Hepatic stellate cell (primary cell): Measurements from ENCODE around the gene THPO.

Source experiments
- DNase-seq: peaks from one replicate; pipeline ENCODE4 v3.0.0; 2011; ENCODE audit warnings: low spot score

Gene THPO

GRCh38 chr3:184333700-184334099 is 44.3 kb downstream of the THPO start:
- no peak for DNase-seq

- DNase-seq, result no peak
Observed at GRCh38 chr3:184333190-184333589, 44.8 kb downstream of the THPO start.

- DNase-seq, result peak; percentile 81
Observed at GRCh38 chr3:184332370-184333090, 45.5 kb downstream of the THPO start.

GRCh38 chr3:184328516-184328915 is 49.5 kb downstream of the THPO start:
- no peak for DNase-seq

- no peak for DNase-seq
Observed at GRCh38 chr3:184327171-184327570, 50.8 kb downstream of the THPO start.

- DNase-seq, result no peak
Observed at GRCh38 chr3:184325715-184326369, 52.2 kb downstream of the THPO start.

GRCh38 chr3:184325269-184325668 is 52.7 kb downstream of the THPO start:
- no peak for DNase-seq

- no peak for DNase-seq
Observed at GRCh38 chr3:184323696-184324095, 54.3 kb downstream of the THPO start.

GRCh38 chr3:184322731-184323487 is 55.1 kb downstream of the THPO start:
- no peak for DNase-seq
